ENCODE measurements around the gene C10orf95.

DNA sequence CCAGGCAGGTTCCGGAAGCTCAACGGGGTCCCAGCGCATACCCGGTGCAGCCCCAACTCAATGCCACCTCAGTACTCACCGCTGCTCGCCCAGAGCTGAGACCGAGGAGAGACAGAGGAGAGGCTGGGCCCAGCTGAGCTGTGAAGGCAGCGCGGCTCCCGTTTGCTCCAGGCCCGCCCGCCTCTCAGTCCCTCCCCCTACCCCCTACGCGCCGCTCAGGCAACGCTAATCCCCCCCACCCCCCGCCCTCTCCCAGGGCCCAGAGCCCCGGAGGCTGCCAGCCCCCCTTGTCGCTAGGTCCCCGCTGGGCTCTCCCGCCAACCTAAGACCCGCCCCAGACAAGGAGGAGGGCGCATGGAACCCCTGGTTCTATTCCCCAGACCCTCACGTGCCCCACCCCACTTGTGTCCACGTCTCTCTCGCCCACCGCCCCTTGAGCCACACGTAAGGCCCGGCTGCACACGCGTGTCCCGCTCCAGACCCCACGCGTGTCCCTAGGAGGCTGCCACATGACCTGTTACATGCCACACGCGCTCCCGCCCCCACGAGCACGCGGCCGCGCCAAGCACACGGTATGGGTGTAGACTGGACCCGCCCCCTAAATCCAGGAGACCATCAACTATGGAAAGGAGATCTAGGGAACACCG, 32.6 kb downstream of the C10orf95 start, which contains the start of gene PSD:
- TF ChIP-seq GABPA (IDR thresholded peaks at IDR 0.05; ENCODE audit: low read depth) = no peak
- TF ChIP-seq, protein P1, sequence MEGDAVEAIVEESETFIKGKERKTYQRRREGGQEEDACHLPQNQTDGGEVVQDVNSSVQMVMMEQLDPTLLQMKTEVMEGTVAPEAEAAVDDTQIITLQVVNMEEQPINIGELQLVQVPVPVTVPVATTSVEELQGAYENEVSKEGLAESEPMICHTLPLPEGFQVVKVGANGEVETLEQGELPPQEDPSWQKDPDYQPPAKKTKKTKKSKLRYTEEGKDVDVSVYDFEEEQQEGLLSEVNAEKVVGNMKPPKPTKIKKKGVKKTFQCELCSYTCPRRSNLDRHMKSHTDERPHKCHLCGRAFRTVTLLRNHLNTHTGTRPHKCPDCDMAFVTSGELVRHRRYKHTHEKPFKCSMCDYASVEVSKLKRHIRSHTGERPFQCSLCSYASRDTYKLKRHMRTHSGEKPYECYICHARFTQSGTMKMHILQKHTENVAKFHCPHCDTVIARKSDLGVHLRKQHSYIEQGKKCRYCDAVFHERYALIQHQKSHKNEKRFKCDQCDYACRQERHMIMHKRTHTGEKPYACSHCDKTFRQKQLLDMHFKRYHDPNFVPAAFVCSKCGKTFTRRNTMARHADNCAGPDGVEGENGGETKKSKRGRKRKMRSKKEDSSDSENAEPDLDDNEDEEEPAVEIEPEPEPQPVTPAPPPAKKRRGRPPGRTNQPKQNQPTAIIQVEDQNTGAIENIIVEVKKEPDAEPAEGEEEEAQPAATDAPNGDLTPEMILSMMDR (IDR thresholded peaks at IDR 0.05; ENCODE audit: insufficient read depth, low read length) = no peak
- TF ChIP-seq POLR2AphosphoS5 (IDR thresholded peaks at IDR 0.05; ENCODE audit: low read depth) = no peak
- TF ChIP-seq, protein P2, sequence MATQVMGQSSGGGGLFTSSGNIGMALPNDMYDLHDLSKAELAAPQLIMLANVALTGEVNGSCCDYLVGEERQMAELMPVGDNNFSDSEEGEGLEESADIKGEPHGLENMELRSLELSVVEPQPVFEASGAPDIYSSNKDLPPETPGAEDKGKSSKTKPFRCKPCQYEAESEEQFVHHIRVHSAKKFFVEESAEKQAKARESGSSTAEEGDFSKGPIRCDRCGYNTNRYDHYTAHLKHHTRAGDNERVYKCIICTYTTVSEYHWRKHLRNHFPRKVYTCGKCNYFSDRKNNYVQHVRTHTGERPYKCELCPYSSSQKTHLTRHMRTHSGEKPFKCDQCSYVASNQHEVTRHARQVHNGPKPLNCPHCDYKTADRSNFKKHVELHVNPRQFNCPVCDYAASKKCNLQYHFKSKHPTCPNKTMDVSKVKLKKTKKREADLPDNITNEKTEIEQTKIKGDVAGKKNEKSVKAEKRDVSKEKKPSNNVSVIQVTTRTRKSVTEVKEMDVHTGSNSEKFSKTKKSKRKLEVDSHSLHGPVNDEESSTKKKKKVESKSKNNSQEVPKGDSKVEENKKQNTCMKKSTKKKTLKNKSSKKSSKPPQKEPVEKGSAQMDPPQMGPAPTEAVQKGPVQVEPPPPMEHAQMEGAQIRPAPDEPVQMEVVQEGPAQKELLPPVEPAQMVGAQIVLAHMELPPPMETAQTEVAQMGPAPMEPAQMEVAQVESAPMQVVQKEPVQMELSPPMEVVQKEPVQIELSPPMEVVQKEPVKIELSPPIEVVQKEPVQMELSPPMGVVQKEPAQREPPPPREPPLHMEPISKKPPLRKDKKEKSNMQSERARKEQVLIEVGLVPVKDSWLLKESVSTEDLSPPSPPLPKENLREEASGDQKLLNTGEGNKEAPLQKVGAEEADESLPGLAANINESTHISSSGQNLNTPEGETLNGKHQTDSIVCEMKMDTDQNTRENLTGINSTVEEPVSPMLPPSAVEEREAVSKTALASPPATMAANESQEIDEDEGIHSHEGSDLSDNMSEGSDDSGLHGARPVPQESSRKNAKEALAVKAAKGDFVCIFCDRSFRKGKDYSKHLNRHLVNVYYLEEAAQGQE (IDR thresholded peaks at IDR 0.05; ENCODE audit: insufficient replicate concordance, low read depth) = no peak
